SK-N-SH treated with all-trans-retinoic acid at 6 μM for 48 hours (cell line): Measurements from ENCODE around the gene ARHGAP4.

Experiments
- ATAC-seq: fragments of 200-7000 bp; cut with Tn5 transposase; 3 replicates; pipeline ENCODE4 v1.9.1; 2020; ENCODE audit warnings: mild to moderate bottlenecking, moderate library complexity
- ARNTL ChIP-seq: fragments of 450-650 bp; formaldehyde crosslinking; IDR thresholded peaks from 2 replicates; pipeline ENCODE4 v1.5.0; 2020; ENCODE audit warnings: low read depth, mild to moderate bottlenecking, moderate library complexity, borderline replicate concordance
- BACH2 ChIP-seq: fragments of 250-450 bp; sonication (Bioruptor Pico); IDR thresholded peaks from 2 replicates; pipeline ENCODE4 v1.9.0; 2021; ENCODE audit warnings: mild to moderate bottlenecking, borderline replicate concordance
- CREB5 ChIP-seq: fragments of 250-450 bp; sonication (Bioruptor Pico); IDR thresholded peaks from 2 replicates; pipeline ENCODE4 v1.5.1; 2020; ENCODE audit warnings: low read depth, mild to moderate bottlenecking, moderate library complexity
- CSDC2 ChIP-seq: fragments of 250-450 bp; sonication (Bioruptor Pico); IDR thresholded peaks from 2 replicates; pipeline ENCODE4 v1.5.0; 2020; ENCODE audit warnings: mild to moderate bottlenecking, moderate library complexity
- ESRRG ChIP-seq: fragments of 250-450 bp; sonication (Bioruptor Pico); IDR thresholded peaks from 2 replicates; pipeline ENCODE4 v1.6.1; 2021; ENCODE audit warnings: mild to moderate bottlenecking
- GLIS3 ChIP-seq: fragments of 250-450 bp; sonication (Bioruptor Pico); IDR thresholded peaks from 2 replicates; pipeline ENCODE4 v1.5.0; 2020; ENCODE audit warnings: mild to moderate bottlenecking, moderate library complexity
- ISL1 ChIP-seq: fragments of 250-450 bp; sonication (Bioruptor Pico); IDR thresholded peaks from 2 replicates; pipeline ENCODE4 v2.1.2; 2022; ENCODE audit warnings: mild to moderate bottlenecking, moderate library complexity
- OSR1 ChIP-seq: fragments of 250-450 bp; sonication (Bioruptor Pico); IDR thresholded peaks from 2 replicates; pipeline ENCODE4 v1.8.0; 2022; ENCODE audit warnings: moderate library complexity, mild to moderate bottlenecking, inconsistent platforms
- PATZ1 ChIP-seq: fragments of 250-450 bp; sonication (Bioruptor Pico); IDR thresholded peaks from 2 replicates; pipeline ENCODE4 v1.8.0; 2020; ENCODE audit warnings: mild to moderate bottlenecking, moderate library complexity, borderline replicate concordance
- POU6F1 ChIP-seq: fragments of 250-450 bp; sonication (Bioruptor Pico); IDR thresholded peaks from 2 replicates; pipeline ENCODE4 v1.8.0; 2021; ENCODE audit warnings: low read depth, mild to moderate bottlenecking, moderate library complexity, borderline replicate concordance
- PPARA ChIP-seq: fragments of 250-450 bp; sonication (Bioruptor Pico); IDR thresholded peaks from 2 replicates; pipeline ENCODE4 v1.5.0; 2020; ENCODE audit warnings: mild to moderate bottlenecking, borderline replicate concordance
- RARB ChIP-seq: fragments of 250-450 bp; sonication (Bioruptor Pico); IDR thresholded peaks from 2 replicates; pipeline ENCODE4 v1.8.0; 2021; ENCODE audit warnings: mild to moderate bottlenecking, moderate library complexity
- SNAI2 ChIP-seq: fragments of 250-450 bp; sonication (Bioruptor Pico); IDR thresholded peaks from 2 replicates; pipeline ENCODE4 v1.5.0; 2020; ENCODE audit warnings: mild to moderate bottlenecking, moderate library complexity
- TCF4 ChIP-seq: fragments of 250-450 bp; sonication (Bioruptor Pico); IDR thresholded peaks from 2 replicates; pipeline ENCODE4 v1.8.0; 2021; ENCODE audit warnings: mild to moderate bottlenecking, moderate library complexity, borderline replicate concordance
- TOX ChIP-seq: fragments of 250-450 bp; sonication (Bioruptor Pico); IDR thresholded peaks from 2 replicates; pipeline ENCODE4 v1.8.0; 2021; ENCODE audit warnings: mild to moderate bottlenecking, moderate library complexity, borderline replicate concordance
- TSHZ2 ChIP-seq: fragments of 250-450 bp; sonication (Bioruptor Pico); IDR thresholded peaks from 2 replicates; pipeline ENCODE4 v1.5.0; 2020; ENCODE audit warnings: mild to moderate bottlenecking, moderate library complexity
- ZC3H10 ChIP-seq: fragments of 250-450 bp; sonication (Bioruptor Pico); IDR thresholded peaks from 2 replicates; pipeline ENCODE4 v1.5.1; 2021; ENCODE audit warnings: mild to moderate bottlenecking, moderate library complexity
- ZFP3 ChIP-seq: fragments of 250-450 bp; sonication (Bioruptor Pico); IDR thresholded peaks from 2 replicates; pipeline ENCODE4 v1.5.0; 2020; ENCODE audit warnings: mild to moderate bottlenecking, moderate library complexity
- ZFP30 ChIP-seq: fragments of 450-650 bp; formaldehyde crosslinking; IDR thresholded peaks from 2 replicates; pipeline ENCODE4 v1.5.0; 2022; ENCODE audit warnings: mild to moderate bottlenecking, moderate library complexity
- ZNF565 ChIP-seq: fragments of 450-650 bp; formaldehyde crosslinking; conservative IDR thresholded peaks from 2 replicates; pipeline ENCODE4 v1.5.0; 2020; ENCODE audit warnings: low read depth, mild to moderate bottlenecking, moderate library complexity
- ZNF70 ChIP-seq: fragments of 450-650 bp; formaldehyde crosslinking; IDR thresholded peaks from 2 replicates; pipeline ENCODE4 v1.5.0; 2020; ENCODE audit warnings: mild to moderate bottlenecking, moderate library complexity
- ZNF8 ChIP-seq: fragments of 450-650 bp; formaldehyde crosslinking; IDR thresholded peaks from 2 replicates; pipeline ENCODE4 v1.5.0; 2020; ENCODE audit warnings: mild to moderate bottlenecking, moderate library complexity

The ARHGAP4 gene

GRCh38 chrX:153885208-153885787 lies 40.8 kb downstream of the ARHGAP4 start (continued):
- TF ChIP-seq POU6F1 (CRISPR knock-in tag) (no peak), ZNF8 (no peak)

- peak; percentile 30 for ATAC-seq
- no peak for TF ChIP-seq ZNF8
- no peak for TF ChIP-seq BACH2 (CRISPR knock-in tag)
- TF ChIP-seq ZC3H10 (CRISPR knock-in tag), result no peak
- TF ChIP-seq PATZ1 (CRISPR knock-in tag), result no peak
- TF ChIP-seq POU6F1 (CRISPR knock-in tag), result no peak
- TF ChIP-seq, all 23 proteins: peak for 0
These were observed 41.5 kb downstream of the ARHGAP4 start for GRCh38 chrX:153884590-153884989.

GRCh38 chrX:153884136-153884535 lies 41.9 kb downstream of the ARHGAP4 start:
- TF ChIP-seq GLIS3 (CRISPR knock-in tag) (no peak), ZFP3 (CRISPR knock-in tag) (no peak), ZFP30 (CRISPR knock-in tag) (no peak), TOX (CRISPR knock-in tag) (no peak), RARB (CRISPR knock-in tag) (no peak), ZNF70 (CRISPR knock-in tag) (no peak), CREB5 (no peak), TSHZ2 (CRISPR knock-in tag) (no peak)
- TF ChIP-seq, all 23 proteins: peak for 0
- no peak for ATAC-seq

GRCh38 chrX:153883163-153883843 lies 42.8 kb downstream of the ARHGAP4 start:
- ATAC-seq, result no peak
- TF ChIP-seq ARNTL (no peak), ISL1 (CRISPR knock-in tag) (no peak)

GRCh38 chrX:153882557-153882956 lies 43.5 kb downstream of the ARHGAP4 start:
- no peak for ATAC-seq
- TF ChIP-seq ESRRG (CRISPR knock-in tag) (no peak), SNAI2 (CRISPR knock-in tag) (no peak), TCF4 (CRISPR knock-in tag) (no peak), ZNF70 (CRISPR knock-in tag) (no peak), ZNF565 (CRISPR knock-in tag) (no peak), OSR1 (CRISPR knock-in tag) (no peak), RARB (CRISPR knock-in tag) (no peak), POU6F1 (CRISPR knock-in tag) (no peak), TOX (CRISPR knock-in tag) (no peak), ARNTL (no peak), ZFP3 (CRISPR knock-in tag) (no peak), BACH2 (CRISPR knock-in tag) (no peak), ZC3H10 (CRISPR knock-in tag) (no peak), CSDC2 (CRISPR knock-in tag) (no peak), PPARA (CRISPR knock-in tag) (no peak)
- TF ChIP-seq, all 23 proteins: peak for 0
